A549 (cell line): ENCODE data around the gene PPM1H. TPM values are rescaled to one million over a fixed set of nuclear protein-coding genes. Genes with fewer than 3 reads are reported as not detected.

Source experiments
- ATAC-seq, 2 experiments: fragments of 200-7000 bp in 1 of 2; fragments of >200 bp in 1 of 2; cut with Nextera tagmentation in 1 of 2; cut with Tn5 transposase in 1 of 2; 3 replicates each; pipeline versions ENCODE4 v1.8.0 to v1.9.1; 2018 to 2020; ENCODE audit warnings: mild to moderate bottlenecking in 1 of 2, moderate library complexity in 1 of 2
- CTCF ChIA-PET: fragments of 300-600 bp; sonication (Branson Sonifier 250); formaldehyde crosslinking; extraction: SDS; loops from one replicate; lab custom pipeline; 2021; ENCODE audit warnings: antibody characterized with exemption, inconsistent platforms; lab: Yijun Ruan, JAX
- POLR2A ChIA-PET: fragments of 350-600 bp; formaldehyde crosslinking; extraction: SDS; loops from one replicate; lab custom pipeline; 2021; ENCODE audit warnings: antibody characterized with exemption, inconsistent platforms; lab: Yijun Ruan, JAX
- DNase-seq, 2 experiments: peaks; one replicate each; pipeline versions ENCODE4 v3.0.0 to v3.0.0-alpha.2; 2011 to 2016; ENCODE audit warnings: low read depth in 1 of 2, low spot score in 1 of 2
- FAIRE-seq: peaks from 2 replicates; lab custom pipeline; 2011; peaks lifted over from hg19 to GRCh38; lab: Jason Lieb, UNC
- H3K27ac ChIP-seq, 2 experiments: fragments of >200 bp; sonication (Bioruptor Twin); formaldehyde crosslinking; 3 replicates each; pipeline ENCODE4 v1.5.1; 2016 to 2017
- H3K4me1 ChIP-seq: fragments of >200 bp; sonication (Bioruptor Twin); formaldehyde crosslinking; 3 replicates; pipeline ENCODE4 v1.6.1; 2016
- H3K4me2 ChIP-seq: fragments of >200 bp; sonication (Bioruptor Twin); formaldehyde crosslinking; 3 replicates; pipeline ENCODE4 v1.6.1; 2016
- H3K4me3 ChIP-seq: fragments of >200 bp; sonication (Bioruptor Twin); formaldehyde crosslinking; 3 replicates; pipeline ENCODE4 v1.5.1; 2016
- H3K9me3 ChIP-seq: fragments of >200 bp; sonication (Bioruptor Twin); formaldehyde crosslinking; 3 replicates; pipeline ENCODE4 v1.6.1; 2016
- E2F6 ChIP-seq: IDR thresholded peaks from 2 replicates; pipeline ENCODE4 v1.6.1; 2012; ENCODE audit warnings: low read depth, borderline replicate concordance
- EHMT2 ChIP-seq: fragments of 200-600 bp; sonication (generic); IDR thresholded peaks from 2 replicates; pipeline ENCODE4 v1.6.1; 2016; ENCODE audit warnings: antibody characterized with exemption, low read depth, mild to moderate bottlenecking, moderate library complexity
- FOSB ChIP-seq: fragments of 250-450 bp; sonication (Bioruptor Pico); IDR thresholded peaks from 2 replicates; pipeline ENCODE4 v1.5.0; 2020; ENCODE audit warnings: mild to moderate bottlenecking, moderate library complexity
- FOSL2 ChIP-seq, 2 experiments: fragments of 450-650 bp in 1 of 2; fragments of >200 bp in 1 of 2; sonication (Bioruptor Twin) in 1 of 2; formaldehyde crosslinking; IDR thresholded peaks; 2 replicates each; pipeline versions ENCODE4 v1.5.0 to v1.6.1; 2016 to 2020; ENCODE audit warnings: mild to moderate bottlenecking in 1 of 2, moderate library complexity in 1 of 2
- HDAC2 ChIP-seq: fragments of 200-600 bp; sonication (generic); IDR thresholded peaks from 2 replicates; pipeline ENCODE4 v1.6.1; 2016
- HES2 ChIP-seq: fragments of >200 bp; sonication (Bioruptor Twin); formaldehyde crosslinking; IDR thresholded peaks from 2 replicates; pipeline ENCODE4 v1.6.1; 2016
- HMGXB4 ChIP-seq: fragments of 250-450 bp; sonication (Bioruptor Pico); IDR thresholded peaks from 2 replicates; pipeline ENCODE4 v1.5.0; 2021; ENCODE audit warnings: mild to moderate bottlenecking, moderate library complexity, borderline replicate concordance
- JUNB ChIP-seq: fragments of >200 bp; sonication (Bioruptor Twin); formaldehyde crosslinking; IDR thresholded peaks from 2 replicates; pipeline ENCODE4 v1.6.1; 2016
- KDM1A ChIP-seq: fragments of 200-600 bp; sonication (generic); IDR thresholded peaks from 2 replicates; pipeline ENCODE4 v1.6.1; 2016; ENCODE audit warnings: low read depth, mild to moderate bottlenecking
- MAFK ChIP-seq: fragments of 450-650 bp; IDR thresholded peaks from 2 replicates; pipeline ENCODE4 v1.6.1; 2014; ENCODE audit not compliant: partially characterized antibody
- NFE2L2 ChIP-seq: fragments of 150-350 bp; conservative IDR thresholded peaks from 2 replicates; pipeline ENCODE4 v1.6.1; 2014; ENCODE audit warnings: low read length
- RFX5 ChIP-seq: fragments of 450-650 bp; IDR thresholded peaks from 2 replicates; pipeline ENCODE4 v1.7.1; 2014; ENCODE audit warnings: antibody characterized with exemption, mild to moderate bottlenecking, moderate library complexity
- SREBF2 ChIP-seq: fragments of 450-650 bp; IDR thresholded peaks from 2 replicates; pipeline ENCODE4 v1.6.1; 2014; ENCODE audit warnings: mild to moderate bottlenecking, moderate library complexity
- TP53 ChIP-seq: fragments of 250-450 bp; sonication (Bioruptor Pico); IDR thresholded peaks from 2 replicates; pipeline ENCODE4 v1.5.0; 2021; ENCODE audit warnings: mild to moderate bottlenecking, moderate library complexity
- USF2 ChIP-seq: fragments of 450-650 bp; IDR thresholded peaks from 2 replicates; pipeline ENCODE4 v1.6.1; 2014; ENCODE audit warnings: antibody characterized with exemption
- ZNF302 ChIP-seq: fragments of 250-450 bp; sonication (Bioruptor Pico); IDR thresholded peaks from 2 replicates; pipeline ENCODE4 v1.9.0; 2021; ENCODE audit warnings: inconsistent platforms, mild to moderate bottlenecking, moderate library complexity
- WGBS: methylation state at CpG from one replicate; pipeline ENCODE4 v1.1.6; 2017; ENCODE audit errors: missing lambda C conversion rate; 5-methylcytosine and 5-hydroxymethylcytosine counted together
- polyA plus RNA-seq, 4 experiments: library from polyadenylated mRNA; depleted of rRNA in 3 of 4; stranded (reverse); fragments of >200 nt; fragmentation: RNase III in 1 of 4; extraction: RNeasy Plus Mini Kit Qiagen cat#74134 plus additional on column Dnase treatment in 1 of 4; gene quantifications; 2 replicates in 3 of 4; 3 replicates in 1 of 4; pipeline ENCODE4 v1.2.3, GENCODE V29; 2011 to 2017
- TF ChIP-seq, protein P1 (sequence below): fragments of 150-350 bp; IDR thresholded peaks from 2 replicates; pipeline ENCODE4 v1.6.1; 2014; ENCODE audit warnings: low read depth, mild to moderate bottlenecking, low read length
- TF ChIP-seq, protein P2 (sequence below): fragments of 250-450 bp; sonication (Bioruptor Pico); IDR thresholded peaks from 2 replicates; pipeline ENCODE4 v1.5.0; 2020; ENCODE audit warnings: low read depth, mild to moderate bottlenecking, moderate library complexity

PPM1H gene
- polyA plus RNA-seq, 2 of the 4 experiments (the other 2 are of a cell fraction), result 7.8 TPM

DNA sequence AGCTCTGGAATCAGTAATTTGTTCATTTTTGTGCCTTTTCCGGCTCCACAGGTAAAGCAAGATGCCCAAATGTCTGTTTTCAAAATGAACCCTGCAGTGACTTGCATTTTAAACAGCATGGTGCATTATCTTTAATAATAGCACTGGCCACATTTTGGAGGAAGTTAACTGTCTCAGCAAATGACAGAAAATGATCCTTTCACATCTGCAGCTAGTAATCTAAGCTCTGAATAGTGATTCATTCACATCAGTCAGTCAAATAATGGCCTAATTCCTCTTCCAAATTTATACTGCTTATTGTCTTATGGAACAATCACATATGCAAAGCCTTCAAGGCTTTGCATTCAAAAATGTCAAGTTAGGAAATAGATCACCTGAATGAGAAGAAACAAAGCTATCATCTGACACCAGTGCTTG lies 75.6 kb downstream of the PPM1H start:
- Histone ChIP-seq H3K9me3 (no peaks in the 10 kb centered on the region), H3K4me2 (no peak overlapping the region), H3K4me3 (no peak overlapping the region), H3K4me1 (peaks cover 39% of the 10 kb centered on the region), H3K27ac (peak overlapping the region in 1 of 2 experiments; percentile 13; a peak in 1 of 6 replicates)
- CTCF ChIA-PET, result interaction anchor here (1.0 to 3.7 kb wide), 3 partner anchors 47 to 76 kb away, joined by 4 to 12 read pairs (median 4); partner anchors contain the start of gene PPM1H
- 100% methylated on average over 1 of the region's 1 CpG for WGBS
- FAIRE-seq (no peak), DNase-seq (no peak), ATAC-seq (no peak)
- POLR2A ChIA-PET, result interaction anchor here (2.5 kb wide), 1 partner anchor 76 kb away, joined by 5 read pairs; the partner anchor contains the start of gene PPM1H
- TF ChIP-seq NFE2L2, result 0 out of 2 replicates have a peak, but pooled peaks have one; percentile 45
- TF ChIP-seq USF2, result no peak

- H3K4me3 ChIP-seq, result no peak overlapping the region
- H3K4me2 ChIP-seq, result no peak overlapping the region
- TF ChIP-seq ZNF302 (CRISPR knock-in tag), result no peak
- TF ChIP-seq, protein P1, sequence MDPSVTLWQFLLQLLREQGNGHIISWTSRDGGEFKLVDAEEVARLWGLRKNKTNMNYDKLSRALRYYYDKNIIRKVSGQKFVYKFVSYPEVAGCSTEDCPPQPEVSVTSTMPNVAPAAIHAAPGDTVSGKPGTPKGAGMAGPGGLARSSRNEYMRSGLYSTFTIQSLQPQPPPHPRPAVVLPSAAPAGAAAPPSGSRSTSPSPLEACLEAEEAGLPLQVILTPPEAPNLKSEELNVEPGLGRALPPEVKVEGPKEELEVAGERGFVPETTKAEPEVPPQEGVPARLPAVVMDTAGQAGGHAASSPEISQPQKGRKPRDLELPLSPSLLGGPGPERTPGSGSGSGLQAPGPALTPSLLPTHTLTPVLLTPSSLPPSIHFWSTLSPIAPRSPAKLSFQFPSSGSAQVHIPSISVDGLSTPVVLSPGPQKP, result no peak
- TF ChIP-seq USF2, result no peak
- TF ChIP-seq HMGXB4 (CRISPR knock-in tag), result no peak
- no peak for TF ChIP-seq JUNB
- TF ChIP-seq, protein P2, sequence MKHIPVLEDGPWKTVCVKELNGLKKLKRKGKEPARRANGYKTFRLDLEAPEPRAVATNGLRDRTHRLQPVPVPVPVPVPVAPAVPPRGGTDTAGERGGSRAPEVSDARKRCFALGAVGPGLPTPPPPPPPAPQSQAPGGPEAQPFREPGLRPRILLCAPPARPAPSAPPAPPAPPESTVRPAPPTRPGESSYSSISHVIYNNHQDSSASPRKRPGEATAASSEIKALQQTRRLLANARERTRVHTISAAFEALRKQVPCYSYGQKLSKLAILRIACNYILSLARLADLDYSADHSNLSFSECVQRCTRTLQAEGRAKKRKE, result no peak
- TF ChIP-seq E2F6, result no peak
- TF ChIP-seq KDM1A, result no peak
- TF ChIP-seq NFE2L2, result no peak
- no peak for TF ChIP-seq MAFK
- TF ChIP-seq FOSL2 (IDR thresholded peaks at IDR 0.05), result no peak
- no peak for TF ChIP-seq FOSL2 (CRISPR knock-in tag; IDR thresholded peaks at IDR 0.05)
- no peak for TF ChIP-seq TP53 (CRISPR knock-in tag)
- no peak for TF ChIP-seq RFX5
- no peak for TF ChIP-seq HDAC2
- TF ChIP-seq HES2, result no peak
- TF ChIP-seq FOSB, result no peak
- TF ChIP-seq EHMT2, result no peak
- TF ChIP-seq SREBF2, result no peak
- no peak for ATAC-seq
- WGBS, result 53% methylated on average over 1 of the region's 1 CpG
- FAIRE-seq, result no peak
- no peak overlapping the region for H3K27ac ChIP-seq
- ChIA-PET POLR2A (no interaction called here), CTCF (no interaction called here)
- H3K4me1 ChIP-seq, result peaks cover 10% of the 10 kb centered on the region
- no peak for DNase-seq
- no peaks in the 10 kb centered on the region for H3K9me3 ChIP-seq
Measured at GRCh38 chr12:62856454-62856853, 78.5 kb downstream of the PPM1H start.
